HG02970 (cell line): Measurements from ENCODE around the gene BAD.
"Not testable (repeated sequence)": the region's sequence is repeated elsewhere in the genome, so short reads cannot be mapped to it uniquely, and the experiment has no call there.

Experiments used
- ATAC-seq: cut with Tn5 transposase; IDR thresholded peaks from one replicate; pipeline ENCODE4 v1.9.1; 2021; ENCODE audit warnings: mild to moderate bottlenecking, moderate library complexity, moderate number of reproducible peaks; ENCODE audit not compliant: unreplicated experiment, low FRiP score

BAD gene

DNA sequence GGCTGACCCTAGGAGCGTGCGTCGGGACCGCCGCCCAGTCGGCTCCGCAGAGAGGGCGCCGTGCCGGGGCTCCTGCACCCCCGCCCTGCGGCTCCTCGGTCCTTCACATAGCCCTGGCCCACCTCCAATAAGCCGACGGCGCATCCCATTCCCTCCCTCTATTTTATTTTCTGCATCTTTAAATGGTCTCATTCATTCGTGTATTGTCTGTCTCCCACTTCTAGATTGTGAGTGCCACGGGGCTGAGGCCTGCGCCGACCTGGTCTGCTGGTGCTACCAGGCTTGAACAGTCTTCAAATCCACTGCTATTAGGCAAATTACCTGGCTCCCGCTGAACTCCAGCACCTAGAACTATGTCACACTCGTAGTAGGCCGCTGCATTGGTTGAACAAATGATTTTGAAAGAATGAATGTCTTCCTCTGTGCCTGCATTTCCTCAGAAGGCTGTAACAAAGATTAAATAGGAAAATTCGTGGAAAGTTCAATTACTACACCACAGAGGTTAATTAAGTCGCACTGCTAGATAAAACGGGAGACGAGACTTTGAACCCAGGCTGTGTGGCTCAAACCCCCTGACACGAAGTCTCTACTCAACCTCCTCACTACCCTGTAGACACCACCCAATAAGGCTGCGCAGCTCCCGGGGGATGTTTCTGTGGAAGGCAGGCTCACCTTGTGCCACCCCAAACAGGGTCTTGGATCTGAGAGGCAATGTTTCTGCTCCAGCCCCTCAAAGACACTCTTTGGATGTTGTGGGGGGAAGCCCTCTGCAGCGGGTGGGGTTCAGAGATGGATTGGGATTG lies 36.5 kb downstream of the BAD start:
- no peak for ATAC-seq

- ATAC-seq = no peak
Measured at GRCh38 chr11:64246871-64247728, 37.4 kb downstream of the BAD start, which contains the start of gene PPP1R14B. TSS of gene PPP1R14B (minus strand) at chr11:64246943. CDS start at chr11:64246673, 270 bp downstream.

GRCh38 chr11:64246621-64246870 lies 37.9 kb downstream of the BAD start:
- not testable (repeated sequence) for ATAC-seq

- no peak for ATAC-seq
Measured at GRCh38 chr11:64245797-64246620, 38.5 kb downstream of the BAD start.

- ATAC-seq = no peak
Measured at GRCh38 chr11:64245401-64245796, 39.1 kb downstream of the BAD start.

GRCh38 chr11:64244966-64245365 lies 39.5 kb downstream of the BAD start:
- no peak for ATAC-seq

- no peak for ATAC-seq
Measured at GRCh38 chr11:64244107-64244506, 40.4 kb downstream of the BAD start.

DNA sequence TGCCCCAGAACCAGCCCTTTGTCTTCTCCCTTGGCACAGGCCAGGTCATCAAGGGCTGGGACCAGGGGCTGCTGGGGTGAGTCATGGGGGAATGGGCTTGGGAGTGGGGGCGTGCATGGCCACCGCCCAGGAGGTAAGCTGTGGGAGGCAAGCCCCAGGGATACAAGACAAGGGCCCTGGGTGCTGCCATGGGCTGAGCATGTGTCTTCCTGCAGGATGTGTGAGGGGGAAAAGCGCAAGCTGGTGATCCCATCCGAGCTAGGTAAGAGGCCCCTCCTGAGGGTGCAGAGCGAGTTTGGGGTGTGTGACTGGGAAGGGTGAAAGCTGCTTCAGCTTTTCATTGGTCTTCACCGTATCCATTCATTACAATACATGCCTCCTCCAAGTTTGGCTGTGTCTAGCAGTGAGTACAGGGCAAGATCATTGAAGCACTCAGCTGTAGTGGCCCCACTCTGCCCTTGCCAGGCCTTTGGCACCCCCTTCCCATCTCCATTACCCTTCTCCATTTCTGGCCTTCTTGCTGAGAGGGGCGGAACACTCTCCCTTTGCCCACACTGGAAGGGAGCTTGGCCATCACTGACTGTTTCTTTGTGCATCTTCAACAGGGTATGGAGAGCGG lies 41.1 kb downstream of the BAD start:
- ATAC-seq = no peak

- peak; percentile 8 for ATAC-seq
Measured at GRCh38 chr11:64241491-64242374, 42.7 kb downstream of the BAD start.

DNA sequence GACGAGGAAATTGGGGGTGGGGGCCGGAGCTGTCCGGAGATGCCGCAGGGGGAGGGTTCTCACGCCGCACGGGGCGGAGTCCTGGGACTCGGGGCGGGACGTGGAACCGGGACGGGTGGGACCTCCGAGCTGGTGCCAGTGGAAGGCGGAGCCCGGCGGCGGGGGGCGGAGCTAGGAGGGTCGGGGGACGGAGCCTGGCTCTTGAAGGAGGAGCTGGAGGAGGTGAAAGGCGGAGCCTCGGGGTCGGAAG lies 43.3 kb downstream of the BAD start:
- ATAC-seq = peak; percentile 66

DNA sequence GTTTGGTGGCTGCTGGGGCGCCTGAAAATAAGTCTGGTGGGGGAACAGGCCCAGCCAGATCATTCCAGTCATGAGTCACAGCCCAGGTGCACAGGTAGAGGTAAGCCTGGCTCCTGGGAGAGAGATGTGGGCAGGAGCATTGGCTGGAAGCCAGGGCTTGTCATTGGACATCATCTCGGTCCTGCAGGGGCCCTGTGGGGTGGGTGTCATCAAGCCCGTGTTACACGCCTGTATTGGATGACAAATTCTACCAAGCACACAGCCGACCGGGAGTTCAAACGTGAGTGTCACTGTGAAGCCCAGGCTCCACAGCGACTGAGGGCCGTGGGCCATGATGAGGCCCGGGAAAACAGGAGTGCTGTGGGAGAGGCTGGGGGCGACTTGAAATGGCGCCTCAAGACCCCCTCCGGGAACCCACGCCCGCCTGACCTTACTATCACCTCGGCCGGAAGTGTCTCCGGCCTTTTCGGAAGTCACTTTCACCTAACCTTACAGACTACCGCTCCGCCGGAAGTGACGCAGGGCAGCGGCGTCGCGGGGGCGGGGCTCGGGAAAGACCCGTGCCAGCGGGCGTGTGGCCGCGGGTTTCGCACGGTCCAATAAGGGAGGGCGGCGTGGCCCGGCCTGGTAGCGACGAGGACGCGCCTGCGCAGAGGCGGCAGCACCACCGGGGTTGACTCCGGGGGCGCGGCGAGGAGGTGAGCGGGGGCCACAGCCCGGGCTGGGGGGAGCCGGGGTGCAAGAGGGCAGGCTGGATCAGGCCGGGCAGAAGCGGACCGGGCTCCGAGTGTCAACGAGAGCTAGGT lies 43.8 kb downstream of the BAD start, which contains the start of gene FKBP2:
Gene FKBP2 (plus strand): TSS at position 661 of the 806 bp plus-strand sequence. CDS start 1,293 bp downstream, outside the sequence.
- peak; percentile 52 for ATAC-seq

DNA sequence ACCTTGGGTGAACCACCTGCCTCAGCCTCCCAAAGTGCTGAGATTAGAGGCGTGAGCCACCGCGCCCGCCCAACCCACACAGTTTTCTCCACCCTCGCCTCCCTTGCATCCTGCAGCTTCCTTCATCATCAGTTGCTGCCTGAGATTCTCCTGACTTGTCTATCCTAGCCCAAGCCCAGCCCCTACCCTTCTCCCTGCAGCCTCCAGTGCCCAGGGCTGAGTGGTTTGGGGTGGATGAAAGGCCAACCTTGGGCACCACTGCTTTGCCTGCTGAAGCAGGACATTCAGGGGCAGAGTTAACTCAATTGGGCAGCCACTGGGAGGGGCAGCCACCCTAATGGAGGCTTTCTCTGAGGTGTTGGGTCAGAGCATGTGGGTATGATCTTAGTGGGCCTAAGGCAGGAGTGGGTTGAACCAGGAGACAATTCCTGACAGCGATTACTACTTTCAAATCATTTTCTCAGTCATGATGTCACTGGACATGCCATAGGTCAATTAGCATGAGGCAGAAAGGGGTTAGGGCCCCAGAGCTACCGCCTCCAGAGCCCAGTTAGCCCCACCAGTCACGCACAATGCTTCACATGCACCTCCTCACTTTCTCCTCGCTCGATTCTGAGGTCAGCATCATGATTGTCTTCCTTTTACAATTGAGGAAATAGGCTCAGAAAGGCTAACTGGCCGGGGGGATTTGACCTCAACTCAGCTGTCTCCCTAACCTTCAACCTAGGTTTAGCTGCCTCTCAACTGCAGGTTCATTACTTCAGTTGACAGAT lies 44.6 kb downstream of the BAD start:
- ATAC-seq = no peak

- ATAC-seq = no peak
Measured at GRCh38 chr11:64238999-64239398, 45.5 kb downstream of the BAD start.

DNA sequence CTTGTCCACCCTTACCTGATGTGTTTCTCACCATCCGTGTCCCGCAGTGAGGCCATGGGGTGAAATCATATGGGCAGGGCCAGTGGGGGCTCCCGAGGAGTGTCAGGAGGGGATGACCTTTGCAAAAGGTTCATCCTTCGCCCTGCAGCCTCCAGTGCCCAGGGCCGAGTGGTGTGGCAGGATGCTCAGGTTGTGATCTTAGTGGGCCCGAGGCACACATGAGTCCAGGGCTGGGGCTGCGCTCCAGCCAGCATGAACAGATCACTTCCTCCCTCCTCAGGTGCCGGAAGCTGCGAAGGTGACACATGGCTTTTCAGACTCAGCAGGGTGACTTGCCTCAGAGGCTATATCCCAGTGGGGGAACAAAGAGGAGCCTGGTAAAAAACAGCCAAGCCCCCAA lies 46.4 kb downstream of the BAD start:
- ATAC-seq = no peak

- ATAC-seq = no peak
Measured at GRCh38 chr11:64237484-64237951, 46.9 kb downstream of the BAD start.

DNA sequence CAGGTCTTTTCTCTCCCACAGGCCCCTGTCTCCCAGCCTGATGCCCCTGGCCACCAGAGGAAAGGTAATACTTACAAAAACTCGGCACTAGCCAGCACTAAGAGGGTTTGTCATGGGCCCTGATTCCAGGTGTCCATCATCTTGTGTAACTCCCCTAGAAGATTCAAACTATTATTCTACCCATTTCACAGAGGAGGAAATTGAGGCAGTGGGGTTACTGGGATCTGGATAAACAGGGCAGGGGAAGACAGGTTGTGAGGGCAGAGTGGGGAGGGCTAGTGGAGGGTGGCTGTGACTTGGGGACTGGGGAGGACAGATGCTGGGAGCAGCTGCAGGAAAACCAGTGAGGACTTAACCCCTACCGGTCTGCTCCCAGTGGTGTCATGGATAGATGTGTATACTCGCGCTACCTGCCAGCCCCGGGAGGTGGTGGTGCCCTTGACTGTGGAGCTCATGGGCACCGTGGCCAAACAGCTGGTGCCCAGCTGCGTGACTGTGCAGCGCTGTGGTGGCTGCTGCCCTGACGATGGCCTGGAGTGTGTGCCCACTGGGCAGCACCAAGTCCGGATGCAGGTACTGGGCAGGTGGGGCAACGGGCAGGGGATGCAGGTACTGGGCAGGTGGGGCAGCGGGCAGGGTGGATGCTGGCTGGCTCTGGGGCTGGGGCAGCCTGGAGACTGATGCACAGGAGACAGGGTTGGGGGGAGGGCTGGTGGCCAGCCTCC lies 48.9 kb downstream of the BAD start:
- no peak for ATAC-seq

- ATAC-seq = peak; percentile 16
Measured at GRCh38 chr11:64234647-64235379, 49.7 kb downstream of the BAD start.
